Endothelial cell of umbilical vein (primary cell): Measurements from ENCODE around the gene RGS12. TPM values are rescaled to one million over a fixed set of nuclear protein-coding genes. Genes with fewer than 3 reads are reported as not detected.

Experiments used
- BruUV-seq: library from RNA; stranded (reverse); fragments of 400-500 nt; replicated peaks from 2 replicates; lab custom pipeline; 2021; lab: Mats Ljungman, UMichigan
- CTCF ChIA-PET: fragments of 300-600, 350-600 bp; sonication (Branson Sonifier 250); formaldehyde crosslinking; loops from one replicate; lab custom pipeline; 2021; ENCODE audit warnings: antibody characterized with exemption, inconsistent platforms; lab: Charles Lee
- POLR2A ChIA-PET: fragments of 300-600, 350-600 bp; sonication (Branson Sonifier 250); formaldehyde crosslinking; loops from one replicate; lab custom pipeline; 2021; ENCODE audit warnings: antibody characterized with exemption, inconsistent platforms; lab: Charles Lee
- DNase-seq: peaks from one replicate; pipeline ENCODE4 v3.0.0-alpha.2; 2011; ENCODE audit warnings: low read depth, low spot score
- FAIRE-seq: peaks from 2 replicates; lab custom pipeline; 2011; peaks lifted over from hg19 to GRCh38; lab: Jason Lieb, UNC
- H2AFZ ChIP-seq: 2 replicates; pipeline ENCODE4 v1.6.0; 2012; ENCODE audit warnings: low read depth, low read length, control low read depth, inconsistent platforms
- H3K27ac ChIP-seq: 2 replicates; pipeline ENCODE4 v1.5.1; 2011; ENCODE audit warnings: low read depth, mild to moderate bottlenecking, control low read depth, low read length, moderate library complexity; ENCODE audit not compliant: insufficient read depth
- H3K27me3 ChIP-seq, 2 experiments: 2 replicates each; pipeline versions ENCODE4 v1.6.0 to v1.6.1; 2011; ENCODE audit warnings: low read length in 2 of 2, mixed read lengths in 1 of 2; ENCODE audit not compliant: control insufficient read depth in 2 of 2, insufficient read depth in 2 of 2
- H3K36me3 ChIP-seq, 2 experiments: 2 replicates in 1 of 2; 3 replicates in 1 of 2; pipeline ENCODE4 v1.5.1; 2011; ENCODE audit warnings: low read length in 2 of 2, mild to moderate bottlenecking in 1 of 2, moderate library complexity in 1 of 2; ENCODE audit not compliant: control insufficient read depth in 2 of 2, insufficient read depth in 2 of 2; ENCODE audit errors: extremely low read depth in 1 of 2
- H3K4me1 ChIP-seq: 3 replicates; pipeline ENCODE4 v1.5.1; 2011; ENCODE audit warnings: mild to moderate bottlenecking, low read length; ENCODE audit not compliant: control insufficient read depth, insufficient read depth; ENCODE audit errors: extremely low read depth
- H3K4me2 ChIP-seq: 2 replicates; pipeline ENCODE4 v1.6.1; 2011; ENCODE audit warnings: low read length, control low read depth, mixed read lengths; ENCODE audit not compliant: insufficient read depth
- H3K4me3 ChIP-seq, 3 experiments: fragments of 200-600 bp in 1 of 3; sonication (generic), shearing (Covaris generic) in 1 of 3; replicated peaks in 1 of 3; 2 replicates each; pipeline ENCODE4 v1.5.1; 2011 to 2016; ENCODE audit warnings: control low read depth in 3 of 3, low read length in 3 of 3, mild to moderate bottlenecking in 2 of 3, inconsistent platforms in 1 of 3, low read depth in 1 of 3, moderate library complexity in 1 of 3; ENCODE audit not compliant: insufficient read depth in 1 of 3
- H3K79me2 ChIP-seq: 2 replicates; pipeline ENCODE4 v1.6.0; 2012; ENCODE audit warnings: low read length, inconsistent platforms; ENCODE audit not compliant: control insufficient read depth, insufficient read depth
- H3K9ac ChIP-seq: replicated peaks from 2 replicates; pipeline ENCODE3; 2011; ENCODE audit warnings: low read length, control low read depth; ENCODE audit not compliant: insufficient read depth; ENCODE audit errors: extremely low read depth
- H3K9me1 ChIP-seq: replicated peaks from 3 replicates; pipeline ENCODE4 v1.6.0; 2011; ENCODE audit warnings: mild to moderate bottlenecking, low read length; ENCODE audit not compliant: control insufficient read depth, insufficient read depth; ENCODE audit errors: extremely low read depth
- H3K9me3 ChIP-seq: replicated peaks from 2 replicates; pipeline ENCODE4 v1.5.1; 2012; ENCODE audit warnings: low read length, inconsistent platforms; ENCODE audit not compliant: control insufficient read depth, insufficient read depth
- H4K20me1 ChIP-seq: replicated peaks from 2 replicates; pipeline ENCODE3; 2011; ENCODE audit warnings: mild to moderate bottlenecking, low read length; ENCODE audit not compliant: control insufficient read depth, insufficient read depth; ENCODE audit errors: extremely low read depth
- CTCF ChIP-seq, 2 donors: IDR thresholded peaks; 1 replicate in 1 of 2; 2 replicates in 1 of 2; pipeline ENCODE4 v1.5.1; 2011; ENCODE audit warnings: low read length in 2 of 2, mild to moderate bottlenecking in 2 of 2, moderate library complexity in 2 of 2, control low read depth in 1 of 2, inconsistent platforms in 1 of 2, low read depth in 1 of 2; ENCODE audit not compliant: insufficient read depth in 1 of 2; ENCODE audit errors: extremely low read depth in 1 of 2
- EZH2 ChIP-seq: IDR thresholded peaks from 2 replicates; pipeline ENCODE4 v1.6.1; 2012; ENCODE audit warnings: borderline replicate concordance, low read depth, mild to moderate bottlenecking, moderate library complexity, low read length, inconsistent platforms; ENCODE audit not compliant: severe bottlenecking
- FOS ChIP-seq: IDR thresholded peaks from 2 replicates; pipeline ENCODE4 v1.6.1; 2011; ENCODE audit warnings: mild to moderate bottlenecking, low read length, moderate library complexity, borderline replicate concordance; ENCODE audit not compliant: insufficient read depth
- GATA2 ChIP-seq: IDR thresholded peaks from 2 replicates; pipeline ENCODE4 v1.7.0; 2011; ENCODE audit warnings: low read depth, mild to moderate bottlenecking, moderate library complexity, mixed read lengths, low read length; ENCODE audit not compliant: insufficient read length, insufficient read depth
- JUN ChIP-seq: IDR thresholded peaks from 2 replicates; pipeline ENCODE4 v1.6.1; 2011; ENCODE audit warnings: borderline replicate concordance, low read depth; ENCODE audit not compliant: insufficient read length, insufficient read depth
- MAX ChIP-seq: IDR thresholded peaks from 2 replicates; pipeline ENCODE4 v1.6.1; 2011; ENCODE audit not compliant: insufficient read depth, insufficient read length
- MYC ChIP-seq: IDR thresholded peaks from one replicate; pipeline ENCODE4 v1.6.1; 2011; ENCODE audit warnings: mild to moderate bottlenecking, low read depth, low read length
- POLR2A ChIP-seq: IDR thresholded peaks from 2 replicates; pipeline ENCODE4 v1.6.1; 2012; ENCODE audit warnings: low read depth, mild to moderate bottlenecking, control low read depth, low read length
- POLR2AphosphoS5 ChIP-seq: IDR thresholded peaks from 2 replicates; pipeline ENCODE4 v1.6.1; 2012; ENCODE audit warnings: low read depth, mild to moderate bottlenecking, control low read depth, low read length, moderate library complexity; ENCODE audit not compliant: insufficient read depth
- dilution Hi-C: fragments of 300-500 bp; cut with MboI; formaldehyde crosslinking; loops from one replicate; pipeline ENCODE4 v1.15.0; 2019; ENCODE audit warnings: low sequenced_read_pairs; ENCODE audit not compliant: extremely low pct_ligation_motif_present
- intact Hi-C: fragments of 100-400 bp; cut with micrococcal nuclease; formaldehyde crosslinking; loops from one replicate; pipeline ENCODE4 v1.10.0; 2022
- polyA plus RNA-seq, 4 experiments: library from polyadenylated mRNA; depleted of rRNA in 3 of 4; stranded (reverse) in 3 of 4; unstranded in 1 of 4; fragments of >200 nt; gene quantifications; 2 replicates each; pipeline versions ENCODE4 v1.2.1 to v1.2.3, GENCODE V29; 2011 to 2012; ENCODE audit warnings: missing spikeins in 1 of 4
- total RNA-seq: library from RNA; stranded (reverse); gene quantifications from 2 replicates; pipeline ENCODE4 v1.2.3, GENCODE V29; 2021

The RGS12 gene
- total and polyA plus RNA-seq, 2 donors (not counting 3 experiments of a cell fraction or from before 2014, with no cell fraction given), result 65.2 to 75.4 TPM

- dilution Hi-C loops (no loop called here), intact Hi-C loops (no loop called here)
- BruUV-seq, result no TSS peak
- CTCF ChIA-PET, result interaction anchor here (1.6 kb wide), 1 partner anchor 52 kb away, joined by 4 read pairs; no protein-coding TSS in a partner anchor
- no peak overlapping the region for H3K27ac ChIP-seq
- no peak overlapping the region for H3K4me3 ChIP-seq
- DNase-seq (no peak), FAIRE-seq (no peak)
- H2AFZ ChIP-seq, result no peak overlapping the region
- no peak for TF ChIP-seq MYC
- no peak for TF ChIP-seq MAX
- no peak for TF ChIP-seq JUN
- TF ChIP-seq POLR2A, result no peak
- no peak for TF ChIP-seq FOS
- TF ChIP-seq CTCF (IDR thresholded peaks at IDR 0.05; ENCODE audit: extremely low read depth in 1 of 2, insufficient read depth in 1 of 2, low read depth in 1 of 2, low read length in 2 of 2), result no peak
- no peak for TF ChIP-seq EZH2
- no peak for TF ChIP-seq POLR2AphosphoS5
- no peak for TF ChIP-seq GATA2
- H3K36me3 ChIP-seq, result no peaks in the 10 kb centered on the region
- H3K79me2 ChIP-seq, result no peaks in the 10 kb centered on the region
- H4K20me1 ChIP-seq, result no peaks in the 10 kb centered on the region
- POLR2A ChIA-PET, result no interaction called here
- no peaks in the 10 kb centered on the region for H3K4me1 ChIP-seq
- H3K9ac ChIP-seq, result no peak overlapping the region
- no peaks in the 10 kb centered on the region for H3K9me1 ChIP-seq
- H3K9me3 ChIP-seq, result no peaks in the 10 kb centered on the region
- H3K4me2 ChIP-seq, result no peak overlapping the region
- peaks cover 0 to 2% of the 10 kb centered on the region in 2 experiments for H3K27me3 ChIP-seq
Measured at GRCh38 chr4:3266076-3266475, 26.7 kb upstream of the RGS12 start.
